BLaER1 treated with 17β-estradiol and CSF1 and Interleukin-3, amounts not matched to agents 10 nM and 100 nM (cell line): ENCODE measurements around the gene NAT9.

Experiments used
- H3K27ac ChIP-seq, 11 experiments: shearing (Covaris generic); formaldehyde crosslinking; 2 replicates each; pipeline ENCODE4 v1.8.1; 2022
- H3K27me3 ChIP-seq, 11 experiments: shearing (Covaris generic); formaldehyde crosslinking; 2 replicates each; pipeline ENCODE4 v1.8.1; 2022
- H3K36me3 ChIP-seq, 11 experiments: shearing (Covaris generic); formaldehyde crosslinking; 2 replicates each; pipeline ENCODE4 v1.8.1; 2022
- H3K4me1 ChIP-seq, 10 experiments: shearing (Covaris generic); formaldehyde crosslinking; 2 replicates each; pipeline ENCODE4 v1.8.1; 2022
- H3K4me2 ChIP-seq, 11 experiments: shearing (Covaris generic); formaldehyde crosslinking; 2 replicates each; pipeline ENCODE4 v1.8.1; 2022
- H3K4me3 ChIP-seq, 10 experiments: shearing (Covaris generic); formaldehyde crosslinking; 2 replicates each; pipeline ENCODE4 v1.8.1; 2022
- H3K9ac ChIP-seq, 11 experiments: shearing (Covaris generic); formaldehyde crosslinking; 2 replicates each; pipeline ENCODE4 v1.8.1; 2022
- H3K9me3 ChIP-seq, 11 experiments: shearing (Covaris generic); formaldehyde crosslinking; replicated peaks in 1 of 11; 2 replicates each; pipeline ENCODE4 v1.8.1; 2022
- H4K20me1 ChIP-seq, 11 experiments: shearing (Covaris generic); formaldehyde crosslinking; 2 replicates each; pipeline ENCODE4 v1.8.1; 2022
- Cebpa-rat ChIP-seq, 11 experiments: shearing (Covaris generic); IDR thresholded peaks; 2 replicates each; pipeline ENCODE4 v1.8.1; 2022

The NAT9 gene

GRCh38 chr17:74729866-74730265, 46.3 kb downstream of the NAT9 start:
- H3K9me3 ChIP-seq: peaks cover 0 to 5% (median 0%) of the 10 kb centered on the region in 11 experiments; a peak in 1 of 22 replicates
- H4K20me1 ChIP-seq: no peaks in the 10 kb centered on the region
- peak overlapping the region in 9 of 11 experiments; percentile 29 to 57 (median 51); a peak in 13 of 22 replicates for H3K27ac ChIP-seq
- H3K4me3 ChIP-seq: no peak overlapping the region
- no peaks in the 10 kb centered on the region for H3K36me3 ChIP-seq
- no peak for TF ChIP-seq Cebpa-rat (IDR thresholded peaks at IDR 0.05)
- H3K4me1 ChIP-seq: peaks cover 28 to 57% (median 40%) of the 10 kb centered on the region in 10 experiments
- peak overlapping the region; percentile 34 to 85 (median 71); a peak in 20 of 22 replicates for H3K4me2 ChIP-seq
- H3K9ac ChIP-seq: peak overlapping the region in 3 of 11 experiments; percentile 3 to 32 (median 23); a peak in 2 of 22 replicates
- no peaks in the 10 kb centered on the region for H3K27me3 ChIP-seq

DNA sequence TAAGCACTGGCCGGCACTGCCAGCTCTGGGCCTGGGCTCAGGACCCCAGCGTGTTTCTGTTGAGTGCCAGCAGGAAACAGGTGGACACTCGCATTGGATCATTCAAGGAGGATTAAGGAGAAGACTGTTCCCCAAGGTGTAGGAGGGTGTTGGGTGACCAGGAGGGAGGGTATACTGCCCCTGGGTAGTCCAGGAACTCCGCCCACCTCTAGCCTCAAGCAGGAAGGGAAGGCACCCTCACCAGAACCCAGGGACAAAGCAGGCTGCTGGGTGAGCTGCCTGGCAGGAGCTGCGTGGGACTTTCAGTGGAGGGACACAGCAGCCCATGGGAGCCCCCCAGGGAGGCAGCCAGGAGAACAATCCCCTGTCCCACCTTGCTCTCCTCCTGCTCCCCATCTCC, 46.8 kb downstream of the NAT9 start:
- no peaks in the 10 kb centered on the region for H4K20me1 ChIP-seq
- no peak for TF ChIP-seq Cebpa-rat (IDR thresholded peaks at IDR 0.05)
- no peaks in the 10 kb centered on the region for H3K27me3 ChIP-seq

DNA sequence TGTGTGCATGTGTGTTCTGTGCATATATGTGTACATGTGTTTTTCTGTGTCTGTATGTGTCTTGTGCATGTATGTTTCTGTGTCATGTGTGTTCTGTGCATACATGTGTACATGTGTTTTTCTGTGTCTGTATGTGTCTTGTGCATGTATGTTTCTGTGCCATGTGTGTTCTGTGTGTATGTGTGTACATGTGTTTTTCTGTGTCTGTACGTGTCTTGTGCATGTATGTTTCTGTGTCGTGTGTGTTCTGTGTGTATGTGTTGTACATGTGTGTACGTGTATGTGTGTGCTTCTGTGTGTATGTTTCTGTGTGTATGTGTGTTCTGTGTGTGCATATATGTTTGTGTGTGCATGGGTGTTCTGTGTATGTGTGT, 47.5 kb downstream of the NAT9 start:
- Histone ChIP-seq H3K4me3 (no peak overlapping the region), H3K9ac (no peak overlapping the region), H3K4me2 (no peak overlapping the region), H3K27me3 (no peaks in the 10 kb centered on the region), H3K36me3 (no peaks in the 10 kb centered on the region), H3K9me3 (peaks cover 0 to 5% (median 0%) of the 10 kb centered on the region in 11 experiments; a peak in 1 of 22 replicates), H4K20me1 (no peaks in the 10 kb centered on the region), H3K27ac (no peak overlapping the region), H3K4me1 (peaks cover 16 to 45% (median 29%) of the 10 kb centered on the region in 10 experiments)
- no peak for TF ChIP-seq Cebpa-rat (IDR thresholded peaks at IDR 0.05)

More for the DNA sequence above, 46.8 kb downstream of the NAT9 start:
- H3K27ac ChIP-seq: peak overlapping the region in 4 of 11 experiments; percentile 38 to 53 (median 53); a peak in 7 of 22 replicates
- peaks cover 0 to 5% (median 0%) of the 10 kb centered on the region in 11 experiments; a peak in 1 of 22 replicates for H3K9me3 ChIP-seq
- H3K4me2 ChIP-seq: peak overlapping the region in 8 of 11 experiments; percentile 68 to 85 (median 76); a peak in 12 of 22 replicates
- no peaks in the 10 kb centered on the region for H3K36me3 ChIP-seq
- H3K4me1 ChIP-seq: peaks cover 23 to 52% (median 35%) of the 10 kb centered on the region in 10 experiments
- H3K9ac ChIP-seq: no peak overlapping the region
- H3K4me3 ChIP-seq: no peak overlapping the region

DNA sequence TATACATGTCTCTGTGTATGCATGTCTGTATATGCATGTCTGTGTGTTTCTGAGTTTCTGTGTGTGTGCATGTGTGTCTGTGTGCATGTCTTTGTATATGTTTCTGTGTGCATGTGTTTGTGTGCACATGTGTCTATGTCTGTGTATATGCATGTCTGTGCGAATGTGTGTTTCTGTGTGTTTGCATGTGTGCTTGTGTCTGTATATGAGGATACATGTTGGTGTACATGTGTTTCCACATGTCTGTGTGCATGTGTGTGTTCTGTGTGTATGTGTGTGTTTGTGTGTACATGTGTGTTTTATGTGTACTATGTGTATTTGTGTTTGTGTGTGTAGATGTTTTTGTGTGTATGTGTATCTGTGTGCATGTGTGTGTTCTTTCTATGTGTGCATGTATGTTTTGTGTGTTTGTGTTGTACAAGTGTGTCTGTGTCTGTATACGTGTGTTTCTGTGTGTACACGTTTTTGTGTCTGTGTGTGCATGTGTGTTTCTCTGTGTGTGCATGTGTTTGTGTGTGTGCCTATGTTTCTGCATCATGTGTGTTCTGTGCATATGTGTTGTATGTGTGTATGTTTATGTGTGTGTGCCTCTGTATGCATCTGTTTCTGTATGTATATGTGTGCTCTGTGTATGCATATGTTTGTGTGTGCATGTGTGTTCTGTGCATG, 48.0 kb downstream of the NAT9 start:
- no peak overlapping the region for H3K9ac ChIP-seq
- peaks cover 11 to 42% (median 23%) of the 10 kb centered on the region in 10 experiments for H3K4me1 ChIP-seq
- no peak overlapping the region for H3K27ac ChIP-seq
- no peak overlapping the region for H3K4me2 ChIP-seq
- TF ChIP-seq Cebpa-rat (IDR thresholded peaks at IDR 0.05): no peak
- peaks cover 0 to 5% (median 0%) of the 10 kb centered on the region in 11 experiments; a peak in 1 of 22 replicates for H3K9me3 ChIP-seq
- no peaks in the 10 kb centered on the region for H3K36me3 ChIP-seq
- no peaks in the 10 kb centered on the region for H3K27me3 ChIP-seq
- H4K20me1 ChIP-seq: no peaks in the 10 kb centered on the region
- H3K4me3 ChIP-seq: no peak overlapping the region

DNA sequence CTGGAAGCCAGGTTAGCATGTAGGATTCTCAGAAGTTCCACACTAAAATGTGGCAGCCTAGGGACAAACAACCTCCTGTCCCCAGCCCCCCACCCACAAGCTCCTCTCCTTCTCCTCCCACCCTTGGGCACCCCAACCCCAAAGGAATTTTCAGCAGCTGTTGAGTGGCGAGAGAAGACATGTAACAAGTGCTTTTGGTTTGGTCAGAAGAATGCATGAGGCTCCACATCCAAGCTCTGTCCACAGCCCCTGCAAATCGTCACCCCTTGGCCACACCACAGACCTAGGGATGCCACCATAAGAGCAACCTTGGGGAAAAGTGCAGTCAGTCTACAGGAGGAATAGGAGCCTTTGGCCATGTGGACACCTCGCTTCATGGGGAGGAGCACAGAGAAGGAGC, 51.0 kb downstream of the NAT9 start:
- no peaks in the 10 kb centered on the region; a peak in 1 of 22 replicates for H3K9me3 ChIP-seq
- H3K9ac ChIP-seq: no peak overlapping the region
- H3K4me2 ChIP-seq: no peak overlapping the region
- no peaks in the 10 kb centered on the region for H3K36me3 ChIP-seq
- H3K27me3 ChIP-seq: no peaks in the 10 kb centered on the region
- H3K4me3 ChIP-seq: no peak overlapping the region
- TF ChIP-seq Cebpa-rat (IDR thresholded peaks at IDR 0.05): no peak
- H3K4me1 ChIP-seq: peaks cover under 1 to 26% (median 9%) of the 10 kb centered on the region in 10 experiments; a peak in 19 of 20 replicates
- H3K27ac ChIP-seq: no peak overlapping the region
- H4K20me1 ChIP-seq: no peaks in the 10 kb centered on the region

- Histone ChIP-seq H3K9me3 (no peaks in the 10 kb centered on the region; a peak in 1 of 22 replicates), H3K4me2 (no peak overlapping the region), H3K9ac (no peak overlapping the region), H3K4me3 (no peak overlapping the region), H3K4me1 (peaks cover 0 to 17% (median 0%) of the 10 kb centered on the region in 10 experiments; a peak in 6 of 20 replicates), H4K20me1 (no peaks in the 10 kb centered on the region), H3K27ac (no peak overlapping the region), H3K27me3 (no peaks in the 10 kb centered on the region), H3K36me3 (no peaks in the 10 kb centered on the region)
- no peak for TF ChIP-seq Cebpa-rat (IDR thresholded peaks at IDR 0.05)
Measured at GRCh38 chr17:74723891-74724290, 52.3 kb downstream of the NAT9 start.

GRCh38 chr17:74722782-74723181, 53.4 kb downstream of the NAT9 start:
- H4K20me1 ChIP-seq: no peaks in the 10 kb centered on the region
- H3K27ac ChIP-seq: no peak overlapping the region
- no peak for TF ChIP-seq Cebpa-rat (IDR thresholded peaks at IDR 0.05)
- peaks cover 0 to 17% (median 0%) of the 10 kb centered on the region in 10 experiments; a peak in 6 of 20 replicates for H3K4me1 ChIP-seq
- no peaks in the 10 kb centered on the region for H3K9me3 ChIP-seq
- H3K9ac ChIP-seq: no peak overlapping the region
- H3K36me3 ChIP-seq: no peaks in the 10 kb centered on the region
- H3K4me2 ChIP-seq: no peak overlapping the region
- H3K4me3 ChIP-seq: no peak overlapping the region
- H3K27me3 ChIP-seq: no peaks in the 10 kb centered on the region
